Progenitor cell of endocrine pancreas (in vitro differentiated cells): ENCODE data around the gene MAGEA10. TPM values are rescaled to one million over a fixed set of nuclear protein-coding genes. Genes with fewer than 3 reads are reported as not detected.

ENCODE experiments used
- DNase-seq: peaks from one replicate; pipeline ENCODE4 v3.0.0; 2021; ENCODE audit warnings: low spot score; ENCODE audit not compliant: unreplicated experiment
- H3K27ac Mint-ChIP-seq: 2 replicates; pipeline ENCODE4 v1.8.0; 2021; ENCODE audit warnings: mild to moderate bottlenecking, moderate library complexity, mixed read lengths
- H3K27me3 Mint-ChIP-seq: 2 replicates; pipeline ENCODE4 v1.8.0; 2021; ENCODE audit warnings: mixed read lengths
- H3K36me3 Mint-ChIP-seq: 2 replicates; pipeline ENCODE4 v1.8.0; 2022; ENCODE audit warnings: mixed read lengths; ENCODE audit not compliant: insufficient read depth
- H3K4me1 Mint-ChIP-seq: 2 replicates; pipeline ENCODE4 v1.8.0; 2021; ENCODE audit warnings: low read depth, mixed read lengths
- H3K4me3 Mint-ChIP-seq: 2 replicates; pipeline ENCODE4 v1.8.0; 2021; ENCODE audit warnings: low read depth, mild to moderate bottlenecking, moderate library complexity, mixed read lengths
- H3K9me3 Mint-ChIP-seq: 2 replicates; pipeline ENCODE4 v1.8.0; 2021; ENCODE audit warnings: low read depth, mixed read lengths
- CTCF ChIP-seq: fragments of 200-600 bp; sonication (generic); IDR thresholded peaks from one replicate; pipeline ENCODE4 v1.5.0; 2021; ENCODE audit warnings: antibody characterized with exemption, mild to moderate bottlenecking; ENCODE audit not compliant: unreplicated experiment
- total RNA-seq: library from RNA; stranded (reverse); gene quantifications from 2 replicates; pipeline ENCODE4 v1.2.1, GENCODE V29; 2021

The MAGEA10 gene
- total RNA-seq, 1 donor from 2014 or later: not detected

- DNase-seq: no peak
- Mint-ChIP-seq H3K27me3 (no peaks in the 10 kb centered on the region), H3K4me3 (no peak overlapping the region), H3K36me3 (no peaks in the 10 kb centered on the region), H3K27ac (no peak overlapping the region), H3K4me1 (no peaks in the 10 kb centered on the region), H3K9me3 (peaks cover 25% of the 10 kb centered on the region)
- no peak for TF ChIP-seq CTCF
These were observed 26.8 kb upstream of the MAGEA10 start for GRCh38 chrX:152165033-152165743.

DNA sequence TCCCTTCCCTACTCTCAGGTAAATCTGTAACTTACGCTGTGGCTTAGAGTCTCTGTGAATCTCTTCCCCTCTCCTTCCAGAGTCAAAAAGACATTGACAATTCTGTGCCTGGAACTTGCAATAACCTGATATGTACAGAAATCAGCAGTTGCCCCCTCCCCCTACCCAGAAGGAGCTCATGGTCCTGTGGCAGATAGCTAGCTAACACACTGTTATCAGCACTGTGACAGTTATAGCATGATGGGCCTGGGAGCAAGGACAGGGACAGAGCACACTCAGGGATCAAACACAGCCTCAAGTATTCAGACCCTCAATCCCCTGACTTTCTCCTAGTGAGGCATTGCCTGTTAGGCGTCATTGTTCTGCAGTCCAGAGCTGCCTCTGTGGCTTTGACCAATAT, 18.7 kb upstream of the MAGEA10 start:
- H3K27ac Mint-ChIP-seq: no peak overlapping the region
- TF ChIP-seq CTCF: no peak
- peaks cover 18% of the 10 kb centered on the region for H3K9me3 Mint-ChIP-seq
- H3K4me3 Mint-ChIP-seq: no peak overlapping the region
- no peaks in the 10 kb centered on the region for H3K36me3 Mint-ChIP-seq
- H3K4me1 Mint-ChIP-seq: no peaks in the 10 kb centered on the region
- no peaks in the 10 kb centered on the region for H3K27me3 Mint-ChIP-seq
- no peak for DNase-seq

DNA sequence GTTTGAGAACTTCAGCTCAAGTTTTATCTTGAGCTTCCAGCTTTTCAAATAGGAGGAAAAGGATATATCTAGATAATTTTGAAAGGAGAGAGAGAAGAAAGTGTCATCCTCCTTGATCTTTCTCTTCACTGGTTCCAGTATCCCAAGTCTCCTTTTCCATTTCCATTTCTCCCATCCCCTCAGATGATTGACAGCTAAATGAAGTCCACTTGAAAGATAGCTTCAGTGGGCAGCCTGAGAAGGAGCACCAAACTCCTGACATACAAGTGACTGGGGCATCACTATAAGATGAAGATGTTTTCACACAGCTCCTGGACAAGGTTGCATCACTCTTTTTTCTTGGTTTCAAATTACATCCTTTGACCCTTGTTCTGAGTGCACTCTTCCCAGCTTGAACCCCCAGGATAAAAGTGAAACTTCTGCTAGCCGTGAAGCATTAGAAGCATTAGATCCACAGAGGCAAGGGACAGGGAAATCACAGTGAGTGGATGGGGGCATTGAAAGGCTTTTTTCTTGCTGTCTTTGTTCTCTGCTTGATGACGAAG, 17.5 kb upstream of the MAGEA10 start:
- H3K4me3 Mint-ChIP-seq: no peak overlapping the region
- H3K9me3 Mint-ChIP-seq: peaks cover 16% of the 10 kb centered on the region
- H3K27ac Mint-ChIP-seq: no peak overlapping the region
- no peak for DNase-seq
- no peaks in the 10 kb centered on the region for H3K4me1 Mint-ChIP-seq
- no peaks in the 10 kb centered on the region for H3K36me3 Mint-ChIP-seq
- TF ChIP-seq CTCF: no peak
- no peaks in the 10 kb centered on the region for H3K27me3 Mint-ChIP-seq

DNA sequence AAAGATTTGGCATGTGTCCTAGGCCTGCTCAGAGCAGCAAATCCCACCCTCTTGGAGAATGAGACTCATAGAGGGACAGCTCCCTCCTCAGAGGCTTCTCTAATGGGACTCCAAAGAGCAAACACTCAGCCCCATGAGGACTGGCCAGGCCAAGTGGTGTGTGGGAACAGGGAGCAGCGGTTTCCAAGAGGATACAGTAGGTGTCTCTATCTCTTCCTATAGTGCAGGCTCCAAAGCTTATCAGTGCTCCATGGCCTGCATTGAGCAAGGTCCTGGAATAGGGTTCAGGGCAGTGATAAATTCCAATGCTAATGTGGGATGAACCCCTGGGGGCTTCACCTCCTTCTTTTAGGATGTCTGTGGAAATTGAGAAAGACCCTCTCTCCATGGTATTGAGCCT, 15.7 kb upstream of the MAGEA10 start:
- Mint-ChIP-seq H3K4me3 (no peak overlapping the region), H3K4me1 (no peaks in the 10 kb centered on the region), H3K27me3 (no peaks in the 10 kb centered on the region), H3K9me3 (peaks cover 21% of the 10 kb centered on the region), H3K36me3 (no peaks in the 10 kb centered on the region), H3K27ac (no peak overlapping the region)
- TF ChIP-seq CTCF: no peak
- no peak for DNase-seq

DNA sequence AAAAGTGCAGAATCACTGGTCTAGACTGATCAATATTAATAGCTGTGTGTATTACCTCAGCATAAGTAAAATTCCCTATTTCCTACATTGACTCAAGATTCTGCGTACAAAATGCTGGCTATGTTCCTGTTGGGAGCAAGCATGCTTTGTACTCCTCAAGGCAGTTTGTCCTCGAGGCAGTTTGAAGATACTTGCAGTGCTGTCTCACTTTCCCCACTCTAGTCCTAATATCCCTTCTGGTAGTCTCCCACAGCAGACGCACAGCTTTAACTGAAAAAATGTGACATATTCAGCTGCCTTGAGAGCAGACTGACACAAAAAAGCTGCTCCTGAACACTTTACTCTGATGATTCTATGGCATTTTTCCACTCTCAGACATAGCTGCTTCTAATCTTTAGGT, 12.9 kb upstream of the MAGEA10 start:
- Mint-ChIP-seq H3K4me3 (no peak overlapping the region), H3K4me1 (no peaks in the 10 kb centered on the region), H3K9me3 (peaks cover 24% of the 10 kb centered on the region), H3K36me3 (no peaks in the 10 kb centered on the region), H3K27ac (no peak overlapping the region), H3K27me3 (no peaks in the 10 kb centered on the region)
- no peak for TF ChIP-seq CTCF
- DNase-seq: no peak
